Chondrocyte (in vitro differentiated cells): ENCODE results near the gene ASTN2. TPM values are rescaled to one million over a fixed set of nuclear protein-coding genes. Genes with fewer than 3 reads are reported as not detected.

Experiments
- DNase-seq: peaks from one replicate; pipeline ENCODE4 v3.0.0; 2021; ENCODE audit warnings: mixed read lengths, low spot score
- H3K27ac Mint-ChIP-seq: one replicate; pipeline ENCODE4 v1.8.0; 2021; ENCODE audit warnings: mild to moderate bottlenecking, moderate library complexity, mixed read lengths; ENCODE audit not compliant: unreplicated experiment
- H3K27me3 Mint-ChIP-seq: 2 replicates; pipeline ENCODE4 v1.8.0; 2021; ENCODE audit warnings: low read depth, mixed read lengths
- H3K36me3 Mint-ChIP-seq: 2 replicates; pipeline ENCODE4 v1.8.0; 2021; ENCODE audit warnings: low read depth, mixed read lengths
- H3K4me1 Mint-ChIP-seq: 2 replicates; pipeline ENCODE4 v1.8.0; 2021; ENCODE audit warnings: low read depth, mild to moderate bottlenecking, mixed read lengths
- H3K4me3 Mint-ChIP-seq: one replicate; pipeline ENCODE4 v1.8.0; 2021; ENCODE audit warnings: mild to moderate bottlenecking, moderate library complexity, mixed read lengths; ENCODE audit not compliant: unreplicated experiment
- H3K9me3 Mint-ChIP-seq: 2 replicates; pipeline ENCODE4 v1.8.0; 2021; ENCODE audit warnings: low read depth, mixed read lengths
- total RNA-seq: library from RNA; stranded (reverse); gene quantifications from 3 replicates; pipeline ENCODE4 v1.2.1, GENCODE V29; 2021
- TF ChIP-seq, protein P1 (sequence below): fragments of 200-600 bp; sonication (generic); IDR thresholded peaks from 2 replicates; pipeline ENCODE4 v1.5.0; 2021; ENCODE audit warnings: antibody characterized with exemption, mild to moderate bottlenecking, moderate library complexity

Gene ASTN2
- total RNA-seq, 1 donor from 2014 or later = 3.6 TPM

DNA sequence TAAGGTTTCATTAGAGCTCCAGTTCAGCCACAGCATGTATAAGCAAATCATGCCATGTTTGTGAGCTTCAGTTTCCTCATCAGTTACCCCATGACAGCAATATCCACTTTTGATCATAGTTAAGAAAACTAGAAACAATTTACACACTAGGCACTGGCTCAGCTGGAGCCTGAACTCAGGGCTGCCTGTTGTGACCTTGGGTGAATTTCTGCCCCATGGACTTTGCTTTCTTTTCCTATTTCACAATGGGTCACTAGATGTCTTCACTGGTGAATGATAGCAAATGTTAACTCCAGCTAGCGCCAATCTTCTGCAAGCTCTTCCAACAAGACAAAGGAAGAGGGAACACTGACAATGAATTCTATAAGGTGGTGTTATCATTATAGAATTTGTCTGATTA, 961.1 kb downstream of the ASTN2 start:
- Mint-ChIP-seq H3K27ac (no peak overlapping the region), H3K4me1 (peaks cover 20% of the 10 kb centered on the region), H3K36me3 (peaks cover 4% of the 10 kb centered on the region), H3K27me3 (no peaks in the 10 kb centered on the region), H3K9me3 (peaks cover 20% of the 10 kb centered on the region), H3K4me3 (no peak overlapping the region)
- TF ChIP-seq, protein P1, sequence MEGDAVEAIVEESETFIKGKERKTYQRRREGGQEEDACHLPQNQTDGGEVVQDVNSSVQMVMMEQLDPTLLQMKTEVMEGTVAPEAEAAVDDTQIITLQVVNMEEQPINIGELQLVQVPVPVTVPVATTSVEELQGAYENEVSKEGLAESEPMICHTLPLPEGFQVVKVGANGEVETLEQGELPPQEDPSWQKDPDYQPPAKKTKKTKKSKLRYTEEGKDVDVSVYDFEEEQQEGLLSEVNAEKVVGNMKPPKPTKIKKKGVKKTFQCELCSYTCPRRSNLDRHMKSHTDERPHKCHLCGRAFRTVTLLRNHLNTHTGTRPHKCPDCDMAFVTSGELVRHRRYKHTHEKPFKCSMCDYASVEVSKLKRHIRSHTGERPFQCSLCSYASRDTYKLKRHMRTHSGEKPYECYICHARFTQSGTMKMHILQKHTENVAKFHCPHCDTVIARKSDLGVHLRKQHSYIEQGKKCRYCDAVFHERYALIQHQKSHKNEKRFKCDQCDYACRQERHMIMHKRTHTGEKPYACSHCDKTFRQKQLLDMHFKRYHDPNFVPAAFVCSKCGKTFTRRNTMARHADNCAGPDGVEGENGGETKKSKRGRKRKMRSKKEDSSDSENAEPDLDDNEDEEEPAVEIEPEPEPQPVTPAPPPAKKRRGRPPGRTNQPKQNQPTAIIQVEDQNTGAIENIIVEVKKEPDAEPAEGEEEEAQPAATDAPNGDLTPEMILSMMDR = no peak
- no peak for DNase-seq

DNA sequence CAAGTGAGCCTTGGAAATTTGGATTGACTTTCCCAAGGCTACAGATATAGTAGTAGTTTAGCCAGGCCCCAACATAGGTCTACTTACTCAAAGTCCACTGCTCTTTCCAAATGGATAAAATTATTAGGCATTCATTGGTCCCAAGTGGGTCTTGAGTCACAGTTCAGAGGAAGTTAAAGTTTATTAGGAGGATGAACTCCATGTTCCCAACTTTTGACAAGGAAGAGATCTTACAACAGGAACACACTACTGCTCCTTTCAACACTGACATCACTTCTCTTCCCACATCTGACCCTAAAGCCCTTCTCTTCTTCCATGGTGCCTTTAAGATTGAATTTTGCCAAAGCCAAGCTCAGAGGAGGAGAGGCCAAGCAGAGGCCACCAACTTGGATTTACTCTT, 962.2 kb downstream of the ASTN2 start:
- TF ChIP-seq, protein P1 = no peak
- DNase-seq = no peak
- Mint-ChIP-seq H3K36me3 (peaks cover 4% of the 10 kb centered on the region), H3K4me1 (peaks cover 20% of the 10 kb centered on the region), H3K4me3 (no peak overlapping the region), H3K9me3 (peaks cover 16% of the 10 kb centered on the region), H3K27me3 (no peaks in the 10 kb centered on the region), H3K27ac (no peak overlapping the region)

DNA sequence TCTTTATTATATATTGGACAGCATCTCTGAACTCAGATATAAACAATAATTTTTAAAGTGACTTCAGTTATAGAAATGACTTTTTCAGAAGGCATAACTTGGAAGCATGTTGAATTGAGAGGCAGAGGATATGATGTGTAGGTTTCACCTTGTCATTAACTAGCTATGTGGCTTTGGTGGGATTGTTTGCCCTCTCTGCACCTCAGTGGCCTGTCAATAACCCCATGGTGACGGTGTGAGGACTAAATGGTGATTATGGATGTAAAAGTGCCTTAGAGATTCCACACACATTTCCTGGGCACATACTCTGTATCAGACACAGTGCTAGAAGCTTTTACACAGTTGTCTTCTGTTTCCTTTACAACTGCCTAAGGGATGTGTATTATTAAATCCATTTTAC, 962.6 kb downstream of the ASTN2 start:
- H3K9me3 Mint-ChIP-seq = peaks cover 14% of the 10 kb centered on the region
- no peaks in the 10 kb centered on the region for H3K27me3 Mint-ChIP-seq
- TF ChIP-seq, protein P1 = no peak
- DNase-seq = no peak
- H3K4me3 Mint-ChIP-seq = no peak overlapping the region
- no peak overlapping the region for H3K27ac Mint-ChIP-seq
- peaks cover 4% of the 10 kb centered on the region for H3K36me3 Mint-ChIP-seq
- H3K4me1 Mint-ChIP-seq = peaks cover 20% of the 10 kb centered on the region

DNA sequence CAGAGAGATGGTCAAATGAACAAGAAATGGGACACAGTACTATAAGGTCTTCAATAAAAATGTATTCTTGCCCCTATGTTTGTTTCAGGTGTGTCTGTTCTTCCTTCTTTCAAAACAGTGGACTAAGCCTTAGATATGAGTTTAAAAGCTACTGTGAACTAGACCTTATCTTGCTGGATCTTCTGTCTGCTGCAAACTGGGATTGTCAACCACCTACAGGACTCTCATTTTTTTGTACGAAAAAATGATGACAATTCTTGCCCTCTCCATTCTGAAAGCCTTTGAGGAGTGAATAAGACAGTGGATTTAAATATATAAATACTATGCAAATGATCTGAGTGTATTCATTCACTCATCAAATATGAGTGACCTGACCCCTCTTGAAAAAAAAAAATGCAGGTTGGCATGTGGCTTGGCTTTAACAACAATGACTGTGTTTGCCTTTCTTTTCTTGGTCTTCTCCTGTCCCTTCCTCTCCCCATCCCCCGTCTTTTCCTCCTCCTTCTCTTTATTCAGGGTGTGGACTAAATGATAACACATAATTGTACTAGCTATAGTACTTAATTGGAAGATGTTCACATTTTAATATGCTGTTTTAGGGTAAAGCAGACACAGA, 963.2 kb downstream of the ASTN2 start:
- DNase-seq = no peak
- Mint-ChIP-seq H3K27ac (no peak overlapping the region), H3K4me1 (peaks cover 20% of the 10 kb centered on the region), H3K9me3 (peaks cover 8% of the 10 kb centered on the region), H3K27me3 (no peaks in the 10 kb centered on the region), H3K36me3 (peaks cover 3% of the 10 kb centered on the region), H3K4me3 (no peak overlapping the region)
- TF ChIP-seq, protein P1 = no peak

DNA sequence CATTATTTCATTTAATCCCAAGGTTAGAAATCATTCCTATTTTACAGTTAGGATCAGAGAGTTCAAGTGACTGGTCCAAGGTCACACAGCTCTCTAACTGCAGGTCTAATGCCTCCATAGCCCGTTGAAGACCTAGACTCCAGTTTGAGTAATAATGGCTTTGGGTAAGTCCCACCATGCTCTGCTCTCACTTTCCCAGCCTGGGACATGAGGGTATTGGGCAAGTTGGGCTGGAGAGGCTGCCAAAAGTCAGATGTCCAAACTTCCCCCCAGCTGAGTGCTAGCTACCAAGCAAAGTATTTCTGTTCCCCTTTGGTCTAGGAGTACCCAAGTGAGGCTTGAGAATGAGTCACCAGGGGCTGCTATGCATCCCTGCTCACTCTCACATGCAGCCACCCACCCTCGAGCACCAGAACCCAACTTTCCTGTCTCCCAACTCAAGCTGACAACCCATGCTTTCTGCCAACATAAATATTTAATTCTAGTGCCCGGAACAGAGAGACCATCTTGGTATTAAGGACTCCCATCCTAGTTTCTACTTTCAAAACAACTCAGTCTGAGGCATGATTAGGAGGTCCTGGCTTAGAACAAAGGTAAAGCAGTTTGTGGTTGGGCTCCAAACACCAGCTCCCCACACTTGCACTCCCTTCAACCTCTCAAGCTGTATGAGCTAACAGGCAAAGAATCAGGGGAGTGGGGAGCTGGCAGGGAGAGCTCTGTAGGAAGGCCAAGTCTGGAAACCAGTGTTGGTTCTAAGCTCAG, 964.3 kb downstream of the ASTN2 start:
- TF ChIP-seq, protein P1 = no peak
- Mint-ChIP-seq H3K36me3 (no peaks in the 10 kb centered on the region), H3K4me3 (no peak overlapping the region), H3K27me3 (no peaks in the 10 kb centered on the region), H3K9me3 (no peaks in the 10 kb centered on the region), H3K27ac (peak overlapping the region; percentile 89), H3K4me1 (peaks cover 20% of the 10 kb centered on the region)
- DNase-seq = no peak
